Heart left ventricle (tissue), 16 donors: ENCODE data around the gene SMARCA2. TPM values are rescaled to one million over a fixed set of nuclear protein-coding genes. Genes with fewer than 3 reads are reported as not detected.

Experiments
- ATAC-seq, 4 donors: fragments of 200-7000 bp; cut with Tn5 transposase; one replicate each; pipeline ENCODE4 v1.9.1; 2020 to 2022; ENCODE audit warnings: moderate library complexity in 4 of 4, mild to moderate bottlenecking in 3 of 4, moderate number of reproducible peaks in 1 of 4
- DNase-seq, 5 donors: peaks; one replicate each; pipeline ENCODE4 v3.0.0-alpha.2; 2020
- H3K27ac ChIP-seq, 12 donors: fragments of 200-600 bp; sonication (generic) in 4 of 12; one replicate each; pipeline versions ENCODE4 v1.5.0 to v1.8.0; 2016 to 2022; ENCODE audit warnings: mild to moderate bottlenecking in 2 of 12
- H3K27me3 ChIP-seq, 9 donors: fragments of 200-600 bp; sonication (generic) in 2 of 9; one replicate each; pipeline versions ENCODE4 v1.5.1 to v1.8.0; 2016 to 2022; ENCODE audit warnings: mild to moderate bottlenecking in 3 of 9
- H3K36me3 ChIP-seq, 9 donors: fragments of 200-600 bp; sonication (generic) in 2 of 9; one replicate each; pipeline versions ENCODE4 v1.5.0 to v1.8.0; 2018 to 2022; ENCODE audit warnings: mild to moderate bottlenecking in 2 of 9
- H3K4me1 ChIP-seq, 12 donors: fragments of 200-600 bp; sonication (generic) in 4 of 12; one replicate each; pipeline versions ENCODE4 v1.5.0 to v1.8.0; 2016 to 2022; ENCODE audit warnings: mild to moderate bottlenecking in 3 of 12
- H3K4me3 ChIP-seq, 12 donors: fragments of 200-600 bp; sonication (generic) in 4 of 12; one replicate each; pipeline versions ENCODE4 v1.5.0 to v1.8.0; 2017 to 2022; ENCODE audit warnings: mild to moderate bottlenecking in 9 of 12, moderate library complexity in 4 of 12
- H3K9me3 ChIP-seq, 12 donors: fragments of 200-600 bp; sonication (generic) in 4 of 12; one replicate each; pipeline versions ENCODE4 v1.5.0 to v1.8.0; 2016 to 2022; ENCODE audit warnings: mild to moderate bottlenecking in 1 of 12
- POLR2A ChIP-seq, 2 donors: fragments of 450-650 bp; IDR thresholded peaks; one replicate each; pipeline ENCODE4 v1.6.1; 2017; ENCODE audit warnings: antibody characterized with exemption in 2 of 2, mild to moderate bottlenecking in 2 of 2, moderate library complexity in 2 of 2
- WGBS, 4 donors: extraction: QIAGEN DNeasy Blood & Tissue Kit in 2 of 4; methylation state at CpG; one replicate each; pipeline versions ENCODE4 v1.1.5 to v1.1.7; 2013 to 2018; 5-methylcytosine and 5-hydroxymethylcytosine counted together
- intact Hi-C, 10 donors: fragments of 100-400 bp; cut with DNase I; formaldehyde crosslinking; loops; one replicate each; pipeline versions ENCODE4 v1.11.1 to v1.14.2; 2022
- polyA plus RNA-seq, 2 donors: library from polyadenylated mRNA; stranded (reverse); fragments of 200-250 nt; gene quantifications; one replicate each; pipeline ENCODE4 v1.2.3, GENCODE V29; 2013
- total RNA-seq, 9 donors: library from RNA; depleted of rRNA in 2 of 9; stranded (reverse); fragments of >200 nt in 2 of 9; fragmentation: NEBNext Ultra II Directional in 3 of 9; extraction: Animal tissue kit (Norgen Biotek cat#: 25700) in 3 of 9; gene quantifications; one replicate each; pipeline versions ENCODE4 v1.1.0 to v1.2.4, GENCODE V29; 2016 to 2023
- TF ChIP-seq, protein P1 (sequence below), 12 donors: fragments of 200-600 bp; sonication (generic) in 4 of 12; IDR thresholded peaks; one replicate each; pipeline versions ENCODE4 v1.5.0 to v1.8.0; 2018 to 2022; ENCODE audit warnings: antibody characterized with exemption in 12 of 12, mild to moderate bottlenecking in 5 of 12
- donor health status: ischemic (EF 13 %, LVEDD 7.1; RV severe dilation, severe dysfunction).
- donor health status: healthy with polysubstance abuse.
- donor health status: DM: no; HTN: yes; CAD: no.
- donor health status: DM: no; HTN: no; CAD: no.
- donor health status: ischemic (EF 25% LVEDD 6.9; RV normal size, moderate dysfunction).
- donor health status: ischemic (EF 25% LVEDD 5.7; RV mildly dilated, moderate dysfunction).
- donor health status: healthy.
- donor health status: DM: yes; HTN: yes; CAD: no.
- donor health status: ischemic (EF 35%, LVEDD 5.7; RV mildly dilated, moderate dysfunction).
- donor health status: nonischemic (EF 11% LVEDD 7.7; RV severe dilation, severe dysfunction).
- donor health status: DM: yes; HTN: yes; CAD: no.
- donor health status: PGD.
- donor health status: ischemic (EF 29% LVEDD 5.4; RV normal size, mild dysfunction).
- donor health status: nonischemic (EF 23%, LVEDD 6.1; RV moderate dilation, normal function).

Gene SMARCA2
- total and polyA plus RNA-seq, 11 donors, result 29.3 to 149 (median 103) TPM

- DNase-seq (no peak), ATAC-seq (no peak)
- peaks cover 0 to 19% (median 3%) of the 10 kb centered on the region in 12 donors for H3K4me1 ChIP-seq
- no peaks in the 10 kb centered on the region for H3K27me3 ChIP-seq
- no peak overlapping the region for H3K4me3 ChIP-seq
- intact Hi-C loops, result loop anchor here in 2 of 10 donors (5.0 kb wide), 2 partner anchors 45 to 50 kb away; no protein-coding TSS in a partner anchor
- H3K9me3 ChIP-seq, result no peaks in the 10 kb centered on the region
- TF ChIP-seq, protein P1, sequence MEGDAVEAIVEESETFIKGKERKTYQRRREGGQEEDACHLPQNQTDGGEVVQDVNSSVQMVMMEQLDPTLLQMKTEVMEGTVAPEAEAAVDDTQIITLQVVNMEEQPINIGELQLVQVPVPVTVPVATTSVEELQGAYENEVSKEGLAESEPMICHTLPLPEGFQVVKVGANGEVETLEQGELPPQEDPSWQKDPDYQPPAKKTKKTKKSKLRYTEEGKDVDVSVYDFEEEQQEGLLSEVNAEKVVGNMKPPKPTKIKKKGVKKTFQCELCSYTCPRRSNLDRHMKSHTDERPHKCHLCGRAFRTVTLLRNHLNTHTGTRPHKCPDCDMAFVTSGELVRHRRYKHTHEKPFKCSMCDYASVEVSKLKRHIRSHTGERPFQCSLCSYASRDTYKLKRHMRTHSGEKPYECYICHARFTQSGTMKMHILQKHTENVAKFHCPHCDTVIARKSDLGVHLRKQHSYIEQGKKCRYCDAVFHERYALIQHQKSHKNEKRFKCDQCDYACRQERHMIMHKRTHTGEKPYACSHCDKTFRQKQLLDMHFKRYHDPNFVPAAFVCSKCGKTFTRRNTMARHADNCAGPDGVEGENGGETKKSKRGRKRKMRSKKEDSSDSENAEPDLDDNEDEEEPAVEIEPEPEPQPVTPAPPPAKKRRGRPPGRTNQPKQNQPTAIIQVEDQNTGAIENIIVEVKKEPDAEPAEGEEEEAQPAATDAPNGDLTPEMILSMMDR (IDR thresholded peaks at IDR 0.05), result no peak
- TF ChIP-seq POLR2A (IDR thresholded peaks at IDR 0.05), result no peak
- no peak overlapping the region for H3K27ac ChIP-seq
- WGBS, 4 donors, result 79 to 87% (median 83%) methylated on average over 2 of the region's 2 CpGs
- peaks cover 0 to 21% (median 6%) of the 10 kb centered on the region in 9 donors for H3K36me3 ChIP-seq
These were observed 162.0 kb downstream of the SMARCA2 start for GRCh38 chr9:2177121-2177520.

- Histone ChIP-seq H3K27me3 (no peaks in the 10 kb centered on the region), H3K9me3 (no peaks in the 10 kb centered on the region), H3K36me3 (peaks cover 0 to 25% (median 12%) of the 10 kb centered on the region in 9 donors), H3K27ac (no peak overlapping the region), H3K4me1 (peaks cover 0 to 16% (median 2%) of the 10 kb centered on the region in 12 donors), H3K4me3 (no peak overlapping the region)
- intact Hi-C loops, result loop anchor here in 2 of 10 donors (5.0 kb wide), 2 partner anchors 46 to 51 kb away; no protein-coding TSS in a partner anchor
- 88 to 92% (median 90%) methylated on average over 9 of the region's 9 CpGs for WGBS, 4 donors
- no peak for TF ChIP-seq POLR2A (IDR thresholded peaks at IDR 0.05)
- TF ChIP-seq, protein P1 (IDR thresholded peaks at IDR 0.05), result no peak
- DNase-seq, result no peak
- ATAC-seq, result no peak
These were observed 163.0 kb downstream of the SMARCA2 start for GRCh38 chr9:2178034-2178734.

GRCh38 chr9:2179567-2179966 lies 164.4 kb downstream of the SMARCA2 start:
- no peak for ATAC-seq
- H3K4me1 ChIP-seq, result peaks cover 0 to 10% (median 0%) of the 10 kb centered on the region in 12 donors
- TF ChIP-seq, protein P1 (IDR thresholded peaks at IDR 0.05), result no peak
- TF ChIP-seq POLR2A (IDR thresholded peaks at IDR 0.05), result no peak
- DNase-seq, result no peak
- H3K27me3 ChIP-seq, result no peaks in the 10 kb centered on the region
- peaks cover 0 to 39% (median 26%) of the 10 kb centered on the region in 9 donors for H3K36me3 ChIP-seq
- H3K4me3 ChIP-seq, result no peak overlapping the region
- no peaks in the 10 kb centered on the region for H3K9me3 ChIP-seq
- WGBS, 4 donors, result 76 to 89% (median 81%) methylated on average over 3 of the region's 3 CpGs
- no peak overlapping the region for H3K27ac ChIP-seq
- intact Hi-C loops, result loop anchor here in 2 of 10 donors (5.0 kb wide), 2 partner anchors 47 to 52 kb away; no protein-coding TSS in a partner anchor

DNA sequence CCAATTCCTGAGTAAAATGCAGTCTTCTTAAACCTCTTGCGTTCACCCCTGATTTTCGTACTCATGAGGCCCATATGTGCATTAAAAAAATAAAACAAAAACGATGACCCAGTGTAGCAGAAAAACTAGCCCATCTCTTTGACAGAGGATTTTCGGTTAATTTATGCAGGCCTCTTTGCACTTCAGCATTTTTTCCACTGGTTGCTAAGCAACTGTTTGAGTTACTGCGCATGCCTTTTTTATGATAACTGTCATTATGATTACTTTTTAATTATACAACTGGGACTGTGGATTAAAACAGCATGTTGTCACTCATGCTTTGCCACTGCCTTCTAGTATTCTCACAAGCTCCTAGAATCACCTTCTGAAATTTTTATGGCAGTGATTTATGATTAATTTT lies 165.0 kb downstream of the SMARCA2 start:
- no peak overlapping the region for H3K27ac ChIP-seq
- intact Hi-C loops, result loop anchor here in 4 of 10 donors (5.0 to 10.0 kb wide), 2 partner anchors 45 to 48 kb away; no protein-coding TSS in a partner anchor
- TF ChIP-seq POLR2A (IDR thresholded peaks at IDR 0.05), result no peak
- TF ChIP-seq, protein P1 (IDR thresholded peaks at IDR 0.05), result no peak
- DNase-seq (no peak), ATAC-seq (no peak)
- H3K36me3 ChIP-seq, result peaks cover 0 to 45% (median 32%) of the 10 kb centered on the region in 9 donors
- H3K4me3 ChIP-seq, result no peak overlapping the region
- WGBS, 4 donors, result 77 to 81% (median 79%) methylated on average over 5 of the region's 5 CpGs
- peaks cover 0 to 10% (median 0%) of the 10 kb centered on the region in 12 donors for H3K4me1 ChIP-seq
- H3K27me3 ChIP-seq, result no peaks in the 10 kb centered on the region
- no peaks in the 10 kb centered on the region for H3K9me3 ChIP-seq
